HG02981 (cell line): ENCODE data around the gene NUMB.
A peak's percentile ranks its signal among the peaks of the same experiment; 100 is the strongest.

ENCODE experiments used
- ATAC-seq: cut with Tn5 transposase; IDR thresholded peaks from one replicate; pipeline ENCODE4 v1.9.1; 2021; ENCODE audit warnings: mild to moderate bottlenecking, moderate library complexity; ENCODE audit not compliant: unreplicated experiment

Gene NUMB

DNA sequence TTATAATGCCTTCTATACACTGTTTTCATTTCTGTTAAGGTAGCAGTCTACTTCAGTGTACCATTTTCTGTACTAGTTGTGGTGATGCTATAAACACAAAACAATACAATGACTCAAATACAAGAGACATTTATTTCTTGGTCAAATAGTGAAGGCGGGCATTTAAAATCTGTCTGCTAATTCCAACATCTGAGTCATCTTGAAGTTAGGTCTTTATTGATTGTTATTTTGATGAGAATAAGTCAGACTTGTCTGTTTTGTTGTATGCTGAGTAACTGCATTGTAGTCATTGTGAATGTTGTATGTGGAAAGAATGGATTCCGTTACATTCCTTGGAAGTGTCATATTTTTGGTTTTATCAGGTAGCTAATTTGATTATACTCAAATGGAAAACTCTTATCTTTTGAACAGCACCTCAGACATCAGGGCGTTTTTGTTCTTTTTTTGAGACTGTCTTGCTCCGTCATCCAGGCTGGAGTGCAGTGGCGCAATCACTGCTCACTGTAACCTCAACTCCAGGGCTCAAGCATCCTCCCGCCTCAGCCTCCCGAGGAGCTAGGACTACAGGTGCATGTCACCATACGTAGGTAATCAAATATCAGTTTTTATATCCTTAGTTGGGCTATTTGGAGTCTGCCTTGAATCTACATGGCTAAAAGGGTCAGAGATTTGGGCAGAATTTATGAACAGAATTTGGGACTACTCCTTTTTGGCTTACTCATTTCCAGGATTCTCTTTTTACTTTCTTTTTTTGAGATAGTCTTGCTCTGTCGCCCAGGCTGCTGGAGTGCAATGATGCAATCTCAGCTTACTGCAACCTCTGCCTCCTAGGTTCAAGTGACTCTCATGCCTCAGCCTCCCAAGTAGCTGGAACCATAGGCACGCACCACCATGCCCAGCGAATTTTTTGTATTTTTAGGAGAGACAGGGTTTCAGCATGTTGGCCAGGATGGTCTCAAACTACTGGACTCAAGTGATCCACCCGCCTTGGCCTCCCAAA, 164.3 kb downstream of the NUMB start:
- ATAC-seq: no peak

DNA sequence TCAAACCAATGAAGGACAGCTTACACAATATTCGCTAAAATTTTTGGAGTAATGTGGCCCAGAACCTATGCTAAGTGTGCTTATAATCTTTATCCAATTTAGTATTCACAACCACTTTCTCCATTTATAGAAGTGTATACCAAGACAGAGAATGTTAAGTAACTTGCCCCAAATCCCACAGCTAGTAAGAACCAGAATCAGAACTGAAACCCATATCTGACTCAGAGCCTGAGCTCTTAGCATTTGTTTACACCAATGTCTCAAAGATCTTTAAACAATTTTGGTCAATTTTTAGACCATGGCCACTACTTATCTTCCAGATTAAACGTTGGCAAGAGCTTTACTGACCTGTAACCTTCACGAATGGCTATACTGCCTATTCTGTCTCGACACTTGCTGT, 168.1 kb downstream of the NUMB start:
- ATAC-seq: peak; percentile 77

DNA sequence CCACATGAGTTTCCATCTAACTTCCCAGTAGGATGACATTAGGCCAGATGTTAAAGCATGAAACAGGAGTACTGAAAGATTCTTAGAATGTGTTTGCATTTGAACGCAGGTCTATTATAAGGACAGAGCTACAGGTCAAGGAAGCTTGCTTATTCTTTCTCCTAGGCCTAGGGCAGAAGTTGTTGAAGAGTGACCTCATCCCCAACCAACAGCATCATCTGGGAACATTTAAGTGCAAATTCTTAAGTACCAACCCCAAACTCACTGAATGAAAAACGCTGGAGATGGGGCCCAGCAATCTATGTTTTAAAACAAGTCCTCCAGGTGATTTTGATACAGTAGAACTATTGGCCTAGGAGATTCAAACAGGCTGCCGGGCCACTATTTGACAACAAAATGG, 168.6 kb downstream of the NUMB start:
- ATAC-seq: no peak

DNA sequence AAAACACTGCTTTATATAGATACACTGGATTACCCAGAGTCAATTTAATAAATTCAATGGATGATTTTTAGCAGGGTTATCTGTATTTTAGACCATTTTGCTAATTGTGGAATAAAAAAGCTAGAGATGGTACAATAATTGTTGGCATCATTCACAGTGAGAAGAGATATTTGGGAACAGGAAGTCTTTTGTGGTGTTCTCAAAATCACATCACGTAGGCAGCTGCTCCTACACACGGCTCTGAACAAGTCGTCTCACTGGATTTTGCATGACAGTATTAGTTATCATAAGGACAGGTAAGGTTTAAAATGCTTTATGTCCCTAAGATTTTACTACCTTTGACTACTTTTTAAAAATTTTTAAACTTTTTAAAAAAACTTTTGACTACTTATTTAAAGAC, 169.0 kb downstream of the NUMB start:
- no peak for ATAC-seq

DNA sequence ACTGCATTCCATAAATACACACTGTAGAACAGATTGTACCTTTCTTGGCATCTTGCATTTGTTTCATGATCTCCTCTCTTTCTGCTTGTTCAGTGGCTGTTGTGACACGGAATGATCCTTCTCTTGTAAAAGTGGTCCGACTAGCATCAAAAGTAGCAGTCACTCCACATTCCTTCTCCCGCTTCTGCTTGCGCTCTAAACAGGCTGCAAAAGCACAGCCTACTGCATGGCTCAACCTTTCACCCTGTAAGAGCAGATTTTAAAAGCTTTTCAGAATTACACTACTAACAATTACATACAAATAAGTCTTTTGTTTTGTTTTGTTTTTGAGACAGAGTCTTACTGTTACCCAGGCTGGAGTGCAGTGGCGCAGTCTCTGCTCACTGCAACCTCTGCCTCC, 171.3 kb downstream of the NUMB start:
- ATAC-seq: no peak

DNA sequence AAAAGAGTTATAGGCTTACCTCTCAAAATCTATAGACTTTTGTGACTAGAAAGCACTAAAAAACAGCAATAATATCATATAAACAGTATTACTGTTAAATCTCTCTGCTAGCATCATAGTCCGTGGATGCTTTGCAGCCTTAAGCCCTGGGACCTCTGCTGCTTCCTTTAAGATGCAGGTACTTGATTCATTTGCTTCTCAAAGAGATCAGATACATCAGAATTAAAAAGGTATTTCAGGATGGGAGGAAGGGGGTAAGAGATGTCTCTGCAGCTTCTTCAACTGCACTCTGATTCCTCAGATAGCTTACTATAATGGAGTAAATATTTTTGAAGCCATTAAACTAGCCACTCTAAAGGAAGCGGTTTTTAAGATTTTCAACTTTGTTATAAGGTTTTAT, 171.7 kb downstream of the NUMB start:
- no peak for ATAC-seq

DNA sequence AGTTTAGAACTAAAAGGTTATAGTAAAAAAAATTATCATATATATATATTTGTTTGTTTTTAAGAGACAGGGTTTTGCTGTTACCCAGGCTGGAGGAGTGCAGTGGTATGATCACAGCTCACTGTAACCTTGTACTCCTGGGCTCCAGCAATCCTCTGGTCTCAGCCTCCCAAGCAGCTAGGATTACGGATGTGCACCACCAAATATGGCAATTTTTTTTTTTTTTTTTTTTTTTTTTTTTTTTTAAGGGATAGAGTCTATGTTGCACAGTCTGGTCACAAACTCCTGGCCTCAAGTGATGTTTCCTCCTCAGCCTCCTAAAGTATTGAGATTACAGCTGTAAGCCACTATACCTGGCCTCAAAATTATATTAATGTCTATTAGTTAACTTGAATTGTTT, 172.4 kb downstream of the NUMB start:
- ATAC-seq: no peak

DNA sequence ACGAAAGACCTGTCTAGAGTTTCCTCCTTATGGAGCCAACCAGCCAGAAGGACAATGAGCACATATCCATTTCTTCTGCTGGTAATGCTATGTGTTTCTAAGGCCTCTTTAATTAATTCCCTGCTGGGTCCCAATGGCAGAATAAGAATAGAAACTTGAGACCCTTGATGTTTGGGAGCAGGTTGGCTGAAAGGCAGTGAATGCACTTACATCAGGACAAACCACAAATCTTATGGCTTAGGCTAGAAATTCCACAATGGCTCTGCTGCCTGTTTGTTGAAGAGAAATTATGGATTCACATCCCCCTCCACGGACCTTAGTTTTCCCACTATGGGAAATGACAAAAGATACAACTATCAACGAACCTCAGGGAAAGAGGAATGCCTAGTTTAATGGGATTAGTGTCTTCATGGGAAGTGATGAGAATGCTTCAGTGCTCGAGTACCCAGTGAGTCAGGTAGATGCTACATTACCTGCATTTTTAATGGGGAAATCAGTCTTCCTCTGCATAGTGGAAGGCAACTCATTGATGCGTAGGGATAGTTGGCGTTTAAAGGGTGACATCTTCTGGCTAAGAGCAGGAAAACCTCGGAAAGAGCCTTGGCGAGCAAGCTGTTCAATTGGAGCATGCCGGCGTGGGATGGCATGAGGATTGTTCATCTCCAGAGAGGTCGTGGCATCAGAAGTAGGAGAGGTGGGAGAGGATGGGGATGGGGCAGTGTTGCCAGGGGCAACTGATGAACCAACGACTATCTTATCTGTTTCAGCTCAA, 174.6 kb downstream of the NUMB start:
- no peak for ATAC-seq

DNA sequence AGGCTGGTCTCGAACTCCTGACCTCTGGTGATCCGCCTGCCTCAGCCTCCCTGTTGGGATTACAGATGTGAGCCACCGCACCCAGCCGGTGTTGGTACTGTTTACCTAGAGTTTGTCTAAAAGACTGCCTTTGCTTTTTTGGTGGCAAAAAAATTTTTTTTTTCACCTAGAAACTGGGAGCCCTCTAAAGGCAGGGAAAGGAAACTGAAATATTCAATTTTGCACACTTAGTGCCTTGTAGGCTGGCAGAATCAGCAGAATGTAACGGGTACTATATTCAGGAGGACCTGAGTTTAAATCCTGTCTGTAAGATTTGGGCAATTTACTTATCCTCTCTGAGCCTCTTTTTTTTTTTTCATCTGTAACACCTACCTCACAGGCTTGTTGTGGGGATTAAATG, 177.4 kb downstream of the NUMB start:
- no peak for ATAC-seq

DNA sequence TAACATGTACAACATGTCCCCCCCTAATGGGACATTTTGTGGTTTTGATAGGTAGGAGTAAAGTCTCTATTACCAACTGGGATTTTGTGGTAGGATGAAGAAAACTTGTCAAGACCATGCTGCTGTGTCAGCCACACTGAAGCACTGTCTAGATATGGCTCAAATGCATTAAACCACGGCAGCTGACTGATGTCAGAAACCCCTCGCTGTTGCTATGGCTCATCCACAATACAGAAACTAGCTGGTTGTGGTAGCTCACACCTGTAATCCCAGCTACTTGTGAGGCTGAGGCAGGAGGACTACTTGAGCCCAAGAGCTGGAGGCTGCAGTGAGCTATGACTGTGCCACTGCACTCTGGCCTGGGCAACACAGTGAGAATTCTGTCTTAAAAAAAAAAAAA, 181.0 kb downstream of the NUMB start:
- ATAC-seq: no peak

DNA sequence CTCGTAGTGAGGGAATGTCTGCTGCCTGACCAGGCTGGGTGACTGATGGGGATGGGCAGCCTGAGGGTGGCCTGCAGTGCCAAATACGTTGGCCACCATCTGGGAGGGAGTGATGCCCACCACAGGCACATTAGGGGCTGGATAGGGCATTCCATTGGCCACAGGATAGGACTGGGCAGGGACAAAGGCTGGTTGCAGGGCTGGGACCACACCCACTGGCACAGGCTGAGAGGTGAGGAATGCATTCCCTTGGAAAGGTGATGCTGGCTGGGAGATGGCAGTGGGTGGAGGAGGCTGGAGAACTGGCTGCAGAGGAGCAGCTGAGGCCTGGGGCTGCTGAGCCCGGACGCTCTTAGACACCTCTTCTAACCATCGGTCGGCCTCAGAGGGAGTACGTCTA, 181.5 kb downstream of the NUMB start:
- ATAC-seq: no peak

DNA sequence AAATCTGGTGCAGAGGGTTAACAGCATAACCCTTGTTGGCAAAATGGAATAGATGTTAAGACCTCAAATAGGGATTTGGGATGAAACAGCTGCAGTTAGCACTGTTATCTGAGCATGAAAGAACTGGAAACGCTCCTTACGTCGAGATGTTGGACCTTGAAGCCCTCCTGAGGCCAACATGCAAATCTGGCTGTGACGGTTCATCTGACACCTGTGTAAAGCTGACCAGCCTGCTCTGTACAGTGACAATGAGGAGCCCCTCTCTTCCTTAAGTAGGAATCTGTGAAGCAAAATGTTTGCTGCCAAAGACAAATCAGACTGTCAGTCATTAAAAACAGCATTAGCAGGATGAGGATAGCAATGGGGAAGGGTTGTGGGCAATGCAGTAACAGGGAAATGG, 184.5 kb downstream of the NUMB start:
- no peak for ATAC-seq

DNA sequence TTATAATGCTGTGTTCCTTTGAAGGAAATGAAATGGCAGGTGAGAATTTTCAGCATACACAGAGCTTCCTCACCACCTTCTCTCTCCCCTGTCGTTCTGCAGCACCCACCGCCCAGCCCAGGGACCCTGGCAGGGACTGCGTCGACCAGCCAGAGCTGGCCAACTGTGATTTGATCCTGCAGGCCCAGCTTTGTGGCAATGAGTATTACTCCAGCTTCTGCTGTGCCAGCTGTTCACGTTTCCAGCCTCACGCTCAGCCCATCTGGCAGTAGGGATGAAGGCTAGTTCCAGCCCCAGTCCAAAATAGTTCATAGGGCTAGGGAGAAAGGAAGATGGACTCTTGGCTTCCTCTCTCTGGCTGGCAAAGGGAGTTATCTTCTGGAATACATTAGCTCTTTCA, 186.0 kb downstream of the NUMB start:
- no peak for ATAC-seq

DNA sequence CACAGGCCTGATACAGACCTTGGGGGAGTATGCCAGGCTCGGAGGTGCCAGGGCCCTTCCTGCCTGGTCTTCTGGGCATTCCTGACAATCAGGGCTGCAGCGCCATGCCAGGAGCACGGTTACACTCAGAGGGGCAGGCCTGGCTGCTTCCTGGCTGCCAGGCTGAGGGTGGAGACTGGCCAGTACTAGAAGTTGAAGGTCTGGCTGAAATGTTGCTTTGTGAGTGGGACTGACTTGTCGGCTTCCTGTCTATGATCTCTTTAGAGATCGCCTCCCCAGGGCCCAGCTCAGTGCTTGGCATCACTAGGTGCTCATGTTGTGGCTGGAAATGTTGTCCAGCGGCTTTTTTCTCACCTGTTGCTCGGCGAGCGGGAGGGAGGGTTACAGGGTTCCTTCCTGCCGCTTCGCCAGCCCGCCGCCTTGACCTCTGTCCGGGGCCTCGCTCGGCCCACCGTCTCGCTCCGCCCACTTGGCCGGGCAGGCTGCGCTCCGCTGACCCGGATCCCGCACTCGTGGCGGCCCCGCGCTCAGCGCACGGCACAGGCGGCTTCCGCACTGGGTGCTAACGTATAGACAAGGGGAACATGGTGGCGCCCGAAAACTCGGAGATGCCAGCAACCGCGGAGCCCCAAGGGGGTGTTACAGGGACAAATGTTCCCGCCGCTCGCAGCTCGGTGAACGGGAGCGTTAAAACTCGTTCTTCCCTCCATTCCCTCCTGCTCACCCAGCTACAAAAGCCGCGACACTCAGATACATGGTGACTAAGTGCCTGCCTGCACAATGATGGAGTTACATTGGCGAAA, 188.4 kb downstream of the NUMB start:
- peak; percentile 55 for ATAC-seq

DNA sequence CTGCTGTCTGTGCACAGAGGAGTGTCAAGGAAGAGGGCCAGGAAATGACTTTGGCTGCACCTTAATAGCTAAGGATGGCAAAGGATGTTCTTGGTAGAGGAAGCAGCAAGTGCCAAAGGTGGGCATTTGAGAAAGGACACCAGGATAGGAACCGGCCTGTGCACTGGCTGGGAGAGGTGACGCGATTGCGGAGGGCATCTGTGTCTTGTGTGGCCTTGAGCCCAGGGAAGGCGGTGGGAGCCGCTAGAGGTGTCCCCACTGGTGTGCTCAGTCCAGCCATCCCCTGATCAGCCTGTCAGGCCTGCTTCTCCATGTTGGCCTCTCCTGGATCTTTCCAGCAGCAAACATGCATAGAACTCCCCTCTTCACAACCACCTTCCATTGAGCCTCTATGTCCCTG, 190.9 kb downstream of the NUMB start:
- no peak for ATAC-seq

DNA sequence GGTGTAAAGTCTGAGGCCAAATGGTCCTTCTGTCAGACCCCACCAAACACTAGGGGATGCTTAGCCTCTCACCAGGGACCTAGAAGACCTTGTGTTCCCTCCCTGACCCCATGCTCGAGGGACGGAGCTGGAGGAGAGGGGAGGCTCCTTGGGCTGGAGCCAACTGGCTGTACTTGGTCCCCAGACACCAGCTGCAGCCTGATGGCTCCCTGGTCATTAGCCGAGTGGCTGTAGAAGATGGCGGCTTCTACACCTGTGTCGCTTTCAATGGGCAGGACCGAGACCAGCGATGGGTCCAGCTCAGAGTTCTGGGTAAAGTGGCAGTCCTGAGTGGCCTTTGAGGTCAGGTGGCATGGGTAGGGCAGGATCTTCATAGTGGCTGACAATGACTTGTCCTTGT, 192.0 kb downstream of the NUMB start:
- ATAC-seq: no peak

DNA sequence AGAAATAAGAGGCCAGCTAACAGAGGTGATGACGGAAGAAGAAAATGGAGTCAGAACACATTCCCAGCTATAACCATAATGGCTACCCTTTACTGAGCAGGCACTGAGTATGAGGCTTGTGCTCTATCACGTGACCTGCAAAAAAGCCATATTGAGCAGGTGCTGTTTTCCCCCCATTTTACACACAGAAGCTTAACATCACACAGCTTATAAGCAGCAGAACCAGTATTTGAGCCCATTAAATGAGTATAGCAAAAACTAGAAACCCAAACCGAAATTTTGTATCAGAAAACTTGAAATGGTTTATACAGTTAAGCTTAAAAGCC, 192.7 kb downstream of the NUMB start:
- no peak for ATAC-seq

DNA sequence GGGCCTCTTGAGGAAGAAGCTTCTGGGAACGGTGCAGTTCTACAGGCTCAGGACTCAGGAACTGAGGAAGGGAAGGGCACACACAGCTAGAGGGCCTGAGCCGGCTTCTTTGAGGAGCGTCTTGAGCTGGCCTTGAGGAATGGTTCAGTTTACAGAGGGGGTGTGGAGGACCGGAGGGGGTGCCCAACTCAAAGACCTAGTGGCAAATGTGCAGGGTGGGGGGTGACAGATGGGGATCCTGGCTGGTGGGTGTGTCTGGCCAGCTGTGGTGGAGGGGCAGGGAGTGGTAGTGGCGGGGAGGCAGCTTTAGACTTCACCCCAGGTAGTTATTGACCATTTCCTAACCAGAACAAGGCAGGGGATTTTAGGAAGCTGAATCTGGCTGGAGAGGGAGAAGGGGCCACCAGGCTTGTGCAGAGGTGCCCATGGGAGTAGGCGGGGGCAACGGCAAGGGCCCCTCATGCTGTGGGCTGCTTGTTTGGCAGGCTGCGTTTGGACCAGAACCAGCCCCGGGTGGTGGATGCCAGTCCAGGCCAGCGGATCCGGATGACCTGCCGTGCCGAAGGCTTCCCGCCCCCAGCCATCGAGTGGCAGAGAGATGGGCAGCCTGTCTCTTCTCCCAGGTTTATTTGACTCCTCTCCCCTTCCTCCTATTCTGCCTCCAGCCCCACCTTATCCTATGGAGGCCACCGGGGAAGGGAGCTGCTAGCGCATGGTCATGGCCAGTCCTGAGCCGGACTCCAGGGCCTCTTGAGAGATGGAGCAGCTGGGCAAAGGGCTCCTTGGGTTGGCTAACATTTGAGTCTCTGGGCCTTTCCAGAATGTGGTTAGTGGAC, 193.2 kb downstream of the NUMB start:
- ATAC-seq: no peak

DNA sequence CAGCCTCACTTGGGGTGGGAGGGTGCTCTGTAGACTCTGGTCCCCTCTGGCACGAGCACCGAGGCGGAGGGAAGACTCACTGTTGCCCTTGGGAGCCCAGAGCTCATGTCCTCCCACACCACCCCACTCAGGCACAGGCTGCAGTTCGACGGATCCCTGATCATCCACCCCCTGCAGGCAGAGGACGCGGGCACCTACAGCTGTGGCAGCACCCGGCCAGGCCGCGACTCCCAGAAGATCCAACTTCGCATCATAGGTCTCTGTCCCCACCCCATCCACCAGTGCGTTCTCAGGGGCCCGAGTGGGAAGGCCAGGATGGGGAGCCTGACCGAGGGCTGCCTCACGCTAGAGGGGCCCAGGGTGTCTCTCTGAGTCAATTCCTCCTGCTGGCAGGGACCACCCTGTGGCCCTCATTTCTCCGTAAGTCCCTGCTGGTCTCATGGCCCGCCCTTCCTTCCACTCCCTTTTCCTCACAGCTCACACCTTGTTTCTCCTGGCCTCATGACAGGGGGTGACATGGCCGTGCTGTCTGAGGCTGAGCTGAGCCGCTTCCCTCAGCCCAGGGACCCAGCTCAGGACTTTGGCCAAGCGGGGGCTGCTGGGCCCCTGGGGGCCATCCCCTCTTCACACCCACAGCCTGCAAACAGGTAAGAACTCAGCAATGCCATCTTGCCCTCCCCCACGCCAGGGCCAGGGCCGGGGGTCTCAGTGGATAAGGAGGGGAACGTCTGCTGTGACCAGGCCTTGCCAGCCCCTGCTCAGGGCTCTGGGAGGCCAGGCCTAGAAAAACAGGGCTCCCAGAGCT, 194.1 kb downstream of the NUMB start:
- no peak for ATAC-seq

DNA sequence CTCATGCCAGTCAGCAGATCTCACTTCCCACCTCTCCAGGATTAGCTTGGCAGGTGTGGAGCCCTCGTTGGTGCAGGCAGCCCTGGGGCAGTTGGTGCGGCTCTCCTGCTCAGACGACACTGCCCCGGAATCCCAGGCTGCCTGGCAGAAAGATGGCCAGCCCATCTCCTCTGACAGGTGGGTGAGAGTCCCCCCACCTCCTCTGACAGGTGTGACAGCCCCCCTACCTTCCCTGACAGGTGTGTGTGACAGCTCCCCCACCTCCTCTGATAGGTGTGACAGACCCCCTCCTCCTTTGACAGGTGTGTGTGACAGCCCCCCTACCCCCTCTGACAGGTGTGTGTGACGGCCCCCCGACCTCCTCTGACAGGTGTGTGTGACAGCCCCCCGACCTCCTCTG, 194.7 kb downstream of the NUMB start:
- no peak for ATAC-seq
